HepG2 (cell line): Measurements from ENCODE around the gene SNX27. TPM values are rescaled to one million over a fixed set of nuclear protein-coding genes. Genes with fewer than 3 reads are reported as not detected.
A peak's percentile ranks its signal among the peaks of the same experiment; 100 is the strongest.

ENCODE experiments used
- ASH2L ChIP-seq: fragments of 300-600, 200-600 bp; sonication (generic); IDR thresholded peaks from 2 replicates; pipeline ENCODE4 v1.7.0; 2017; ENCODE audit warnings: low read depth, mild to moderate bottlenecking, moderate library complexity, mixed read lengths, low read length; ENCODE audit not compliant: insufficient read length
- ATF1 ChIP-seq: IDR thresholded peaks from 2 replicates; pipeline ENCODE4 v1.6.1; 2016; ENCODE audit warnings: mild to moderate bottlenecking, control low read depth
- FIP1L1 ChIP-seq: fragments of 200-400 bp; formaldehyde crosslinking; IDR thresholded peaks from 2 replicates; pipeline ENCODE4 v1.6.1; 2018; ENCODE audit warnings: low read depth, mild to moderate bottlenecking, low read length, moderate library complexity, borderline replicate concordance; ENCODE audit not compliant: insufficient read depth
- FOSL2 ChIP-seq: sonication (generic); formaldehyde crosslinking; IDR thresholded peaks from 2 replicates; pipeline ENCODE4 v1.4.0; 2020; ENCODE audit warnings: missing genetic modification reagents
- FOXP1 ChIP-seq, 2 experiments: fragments of 450-650 bp in 1 of 2; IDR thresholded peaks; 2 replicates each; pipeline ENCODE4 v1.6.1; 2017 to 2018; ENCODE audit warnings: antibody characterized with exemption in 1 of 2
- ISX ChIP-seq: sonication (generic); formaldehyde crosslinking; conservative IDR thresholded peaks from 2 replicates; pipeline ENCODE4 v1.5.0; 2020; ENCODE audit warnings: missing genetic modification reagents
- JUND ChIP-seq: sonication (generic); formaldehyde crosslinking; IDR thresholded peaks from 2 replicates; pipeline ENCODE4 v1.8.0; 2022; ENCODE audit warnings: mild to moderate bottlenecking, missing genetic modification reagents
- KDM6A ChIP-seq: IDR thresholded peaks from 2 replicates; pipeline ENCODE4 v1.6.1; 2016; ENCODE audit warnings: low read depth
- PRPF4 ChIP-seq: fragments of 200-400 bp; formaldehyde crosslinking; IDR thresholded peaks from 2 replicates; pipeline ENCODE4 v1.6.1; 2016; ENCODE audit warnings: low read length, low read depth; ENCODE audit not compliant: poor library complexity, severe bottlenecking
- SOX13 ChIP-seq, 3 experiments: fragments of 450-650 bp in 1 of 3; sonication (generic) in 1 of 3; formaldehyde crosslinking in 1 of 3; IDR thresholded peaks in 2 of 3; conservative IDR thresholded peaks in 1 of 3; 2 replicates each; pipeline versions ENCODE4 v1.5.0 to v1.6.1; 2016 to 2020; ENCODE audit warnings: antibody characterized with exemption in 1 of 3, mild to moderate bottlenecking in 1 of 3, missing compliant biosample characterization in 1 of 3, missing genetic modification reagents in 1 of 3, moderate library complexity in 1 of 3
- TCF7L2 ChIP-seq: IDR thresholded peaks from 2 replicates; pipeline ENCODE4 v1.6.1; 2011; ENCODE audit warnings: mild to moderate bottlenecking, low read depth, low read length, moderate library complexity
- ZKSCAN5 ChIP-seq: sonication (generic); formaldehyde crosslinking; IDR thresholded peaks from 2 replicates; pipeline ENCODE4 v1.5.1; 2020; ENCODE audit warnings: mild to moderate bottlenecking, missing genetic modification reagents
- ZMYM4 ChIP-seq: sonication (generic); formaldehyde crosslinking; IDR thresholded peaks from 2 replicates; pipeline ENCODE4 v1.8.1; 2023; ENCODE audit warnings: mild to moderate bottlenecking, missing genetic modification reagents
- ZNF274 ChIP-seq: sonication (generic); formaldehyde crosslinking; IDR thresholded peaks from 2 replicates; pipeline ENCODE4 v1.5.1; 2020; ENCODE audit warnings: mild to moderate bottlenecking, missing genetic modification reagents
- ZNF468 ChIP-seq: sonication (generic); formaldehyde crosslinking; IDR thresholded peaks from 2 replicates; pipeline ENCODE4 v1.8.0; 2022; ENCODE audit warnings: mild to moderate bottlenecking, moderate library complexity, missing genetic modification reagents
- ZNF761 ChIP-seq: sonication (generic); formaldehyde crosslinking; conservative IDR thresholded peaks from 2 replicates; pipeline ENCODE4 v1.4.0; 2020; ENCODE audit warnings: mild to moderate bottlenecking, missing genetic modification reagents
- ZNF792 ChIP-seq: IDR thresholded peaks from 2 replicates; pipeline ENCODE4 v1.6.1; 2016
- ZNF839 ChIP-seq: sonication (generic); formaldehyde crosslinking; IDR thresholded peaks from 2 replicates; pipeline ENCODE4 v1.4.0; 2020; ENCODE audit warnings: missing genetic modification reagents, mild to moderate bottlenecking, borderline replicate concordance
- ZSCAN21 ChIP-seq: sonication (generic); formaldehyde crosslinking; IDR thresholded peaks from 2 replicates; pipeline ENCODE4 v1.8.0; 2022; ENCODE audit warnings: mild to moderate bottlenecking, missing genetic modification reagents, moderate library complexity, borderline replicate concordance
- polyA plus RNA-seq, 8 experiments: library from polyadenylated mRNA; depleted of rRNA in 3 of 8; stranded (reverse) in 7 of 8; unstranded in 1 of 8; fragments of >200 nt; fragmentation: Illumina TruSeq in 4 of 8; extraction: Trizol in 4 of 8; gene quantifications; 2 replicates each; pipeline versions ENCODE4 v1.2.1 to v1.2.3, GENCODE V29; 2011 to 2016; ENCODE audit warnings: low read depth in 4 of 8, missing spikeins in 1 of 8, mixed read lengths in 1 of 8; ENCODE audit not compliant: insufficient read depth in 1 of 8
- total RNA-seq, 5 experiments: library from RNA; depleted of rRNA; stranded (reverse); fragments of >200 nt; fragmentation: Illumina TruSeq; extraction: Trizol; gene quantifications; 2 replicates each; pipeline ENCODE4 v1.2.3, GENCODE V29; 2016; ENCODE audit warnings: low read depth in 1 of 5
- TF ChIP-seq, protein P1 (sequence below), 2 experiments: fragments of 450-650 bp in 1 of 2; sonication (generic) in 1 of 2; formaldehyde crosslinking; IDR thresholded peaks; 2 replicates each; pipeline versions ENCODE4 v1.5.0 to v1.8.0; 2020 to 2022; ENCODE audit warnings: mild to moderate bottlenecking in 1 of 2, missing genetic modification reagents in 1 of 2
- TF ChIP-seq, protein P2 (sequence below): sonication (generic); formaldehyde crosslinking; IDR thresholded peaks from 2 replicates; pipeline ENCODE4 v1.4.0; 2020; ENCODE audit warnings: missing genetic modification reagents
- TF ChIP-seq, protein P3 (sequence below), 2 experiments: sonication (generic) in 1 of 2; formaldehyde crosslinking in 1 of 2; IDR thresholded peaks; 2 replicates each; pipeline versions ENCODE4 v1.5.1 to v1.6.1; 2011 to 2020; ENCODE audit warnings: borderline replicate concordance in 1 of 2, low read depth in 1 of 2, low read length in 1 of 2, mild to moderate bottlenecking in 1 of 2, missing genetic modification reagents in 1 of 2, moderate library complexity in 1 of 2
- TF ChIP-seq, protein P4 (sequence below): sonication (generic); formaldehyde crosslinking; IDR thresholded peaks from 2 replicates; pipeline ENCODE4 v1.9.0; 2021; ENCODE audit warnings: missing genetic modification reagents, borderline replicate concordance

The SNX27 gene
- total and polyA plus RNA-seq, 2 of the 13 experiments (the other 11 are each of a cell fraction or from before 2014, with no cell fraction given): 14.4 to 17.8 TPM

DNA sequence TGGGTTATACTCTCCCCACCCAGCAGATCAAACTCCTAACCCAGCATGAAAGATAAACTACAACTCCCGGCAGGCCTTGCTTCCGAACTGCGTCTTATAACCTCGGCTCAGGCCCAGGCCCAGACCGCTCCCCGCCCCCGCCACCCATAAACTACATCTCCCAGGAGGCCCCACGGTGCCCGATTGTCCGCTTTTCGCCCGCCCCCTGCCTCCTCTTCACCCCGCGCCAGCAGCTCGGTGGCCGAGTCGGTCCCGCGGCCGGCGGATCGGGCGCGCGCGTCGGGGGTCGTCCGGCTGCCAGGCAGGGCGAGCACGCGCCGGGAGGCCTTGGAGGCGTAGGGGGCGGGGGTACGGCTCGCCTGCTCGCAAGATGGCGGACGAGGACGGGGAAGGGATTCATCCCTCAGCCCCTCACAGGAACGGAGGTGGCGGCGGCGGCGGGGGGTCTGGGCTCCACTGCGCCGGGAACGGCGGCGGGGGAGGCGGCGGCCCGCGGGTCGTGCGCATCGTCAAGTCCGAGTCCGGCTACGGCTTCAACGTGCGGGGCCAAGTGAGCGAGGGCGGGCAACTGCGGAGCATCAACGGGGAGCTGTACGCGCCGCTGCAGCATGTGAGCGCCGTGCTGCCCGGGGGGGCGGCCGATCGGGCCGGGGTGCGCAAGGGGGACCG is at the start of gene SNX27 (continued):
- TF ChIP-seq, protein P1, sequence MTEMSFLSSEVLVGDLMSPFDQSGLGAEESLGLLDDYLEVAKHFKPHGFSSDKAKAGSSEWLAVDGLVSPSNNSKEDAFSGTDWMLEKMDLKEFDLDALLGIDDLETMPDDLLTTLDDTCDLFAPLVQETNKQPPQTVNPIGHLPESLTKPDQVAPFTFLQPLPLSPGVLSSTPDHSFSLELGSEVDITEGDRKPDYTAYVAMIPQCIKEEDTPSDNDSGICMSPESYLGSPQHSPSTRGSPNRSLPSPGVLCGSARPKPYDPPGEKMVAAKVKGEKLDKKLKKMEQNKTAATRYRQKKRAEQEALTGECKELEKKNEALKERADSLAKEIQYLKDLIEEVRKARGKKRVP (CRISPR knock-in tag; IDR thresholded peaks at IDR 0.05): peak in 1 of 2 experiments; percentile 55; a peak in 1 of 4 replicates
- no peak for TF ChIP-seq FOXP1 (IDR thresholded peaks at IDR 0.05)
- no peak for TF ChIP-seq FOXP1 (CRISPR knock-in tag; IDR thresholded peaks at IDR 0.05)
- peak; percentile 65; the same call in 1 of the 2 replicates for TF ChIP-seq ZNF274 (CRISPR knock-in tag)
- TF ChIP-seq ZSCAN21 (CRISPR knock-in tag): peak; percentile 83
- TF ChIP-seq, protein P2, sequence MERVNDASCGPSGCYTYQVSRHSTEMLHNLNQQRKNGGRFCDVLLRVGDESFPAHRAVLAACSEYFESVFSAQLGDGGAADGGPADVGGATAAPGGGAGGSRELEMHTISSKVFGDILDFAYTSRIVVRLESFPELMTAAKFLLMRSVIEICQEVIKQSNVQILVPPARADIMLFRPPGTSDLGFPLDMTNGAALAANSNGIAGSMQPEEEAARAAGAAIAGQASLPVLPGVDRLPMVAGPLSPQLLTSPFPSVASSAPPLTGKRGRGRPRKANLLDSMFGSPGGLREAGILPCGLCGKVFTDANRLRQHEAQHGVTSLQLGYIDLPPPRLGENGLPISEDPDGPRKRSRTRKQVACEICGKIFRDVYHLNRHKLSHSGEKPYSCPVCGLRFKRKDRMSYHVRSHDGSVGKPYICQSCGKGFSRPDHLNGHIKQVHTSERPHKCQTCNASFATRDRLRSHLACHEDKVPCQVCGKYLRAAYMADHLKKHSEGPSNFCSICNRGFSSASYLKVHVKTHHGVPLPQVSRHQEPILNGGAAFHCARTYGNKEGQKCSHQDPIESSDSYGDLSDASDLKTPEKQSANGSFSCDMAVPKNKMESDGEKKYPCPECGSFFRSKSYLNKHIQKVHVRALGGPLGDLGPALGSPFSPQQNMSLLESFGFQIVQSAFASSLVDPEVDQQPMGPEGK (CRISPR knock-in tag): peak; percentile 72
- no peak for TF ChIP-seq ATF1 (CRISPR knock-in tag)
- no peak for TF ChIP-seq KDM6A
- TF ChIP-seq, protein P3, sequence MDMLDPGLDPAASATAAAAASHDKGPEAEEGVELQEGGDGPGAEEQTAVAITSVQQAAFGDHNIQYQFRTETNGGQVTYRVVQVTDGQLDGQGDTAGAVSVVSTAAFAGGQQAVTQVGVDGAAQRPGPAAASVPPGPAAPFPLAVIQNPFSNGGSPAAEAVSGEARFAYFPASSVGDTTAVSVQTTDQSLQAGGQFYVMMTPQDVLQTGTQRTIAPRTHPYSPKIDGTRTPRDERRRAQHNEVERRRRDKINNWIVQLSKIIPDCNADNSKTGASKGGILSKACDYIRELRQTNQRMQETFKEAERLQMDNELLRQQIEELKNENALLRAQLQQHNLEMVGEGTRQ (IDR thresholded peaks at IDR 0.05; ENCODE audit: low read depth, low read length): no peak
- TF ChIP-seq, protein P3 (CRISPR knock-in tag; IDR thresholded peaks at IDR 0.05; ENCODE audit: borderline replicate concordance): no peak
- peak; percentile 77 for TF ChIP-seq ASH2L
- TF ChIP-seq, protein P4, sequence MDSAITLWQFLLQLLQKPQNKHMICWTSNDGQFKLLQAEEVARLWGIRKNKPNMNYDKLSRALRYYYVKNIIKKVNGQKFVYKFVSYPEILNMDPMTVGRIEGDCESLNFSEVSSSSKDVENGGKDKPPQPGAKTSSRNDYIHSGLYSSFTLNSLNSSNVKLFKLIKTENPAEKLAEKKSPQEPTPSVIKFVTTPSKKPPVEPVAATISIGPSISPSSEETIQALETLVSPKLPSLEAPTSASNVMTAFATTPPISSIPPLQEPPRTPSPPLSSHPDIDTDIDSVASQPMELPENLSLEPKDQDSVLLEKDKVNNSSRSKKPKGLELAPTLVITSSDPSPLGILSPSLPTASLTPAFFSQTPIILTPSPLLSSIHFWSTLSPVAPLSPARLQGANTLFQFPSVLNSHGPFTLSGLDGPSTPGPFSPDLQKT: no peak
- no peak for TF ChIP-seq PRPF4
- peak; percentile 61; the same call in 1 of the 2 replicates for TF ChIP-seq ZMYM4 (CRISPR knock-in tag)
- no peak for TF ChIP-seq ZNF839 (CRISPR knock-in tag)
- no peak for TF ChIP-seq ISX
- TF ChIP-seq ZNF468 (CRISPR knock-in tag): 0 out of 2 replicates have a peak, but pooled peaks have one; percentile 55
- no peak for TF ChIP-seq JUND (CRISPR knock-in tag)
- TF ChIP-seq TCF7L2: no peak
- 0 out of 2 replicates have a peak, but pooled peaks have one; percentile 21 for TF ChIP-seq ZNF792 (CRISPR knock-in tag)
- no peak for TF ChIP-seq ZKSCAN5 (CRISPR knock-in tag)
- TF ChIP-seq SOX13 (IDR thresholded peaks at IDR 0.05): no peak
- TF ChIP-seq SOX13 (CRISPR knock-in tag; conservative IDR thresholded peaks at IDR 0.05 in 1 of 2, IDR thresholded peaks at IDR 0.05 in 1 of 2): no peak
- no peak for TF ChIP-seq ZNF761 (CRISPR knock-in tag)
- no peak for TF ChIP-seq FIP1L1
- 0 out of 2 replicates have a peak, but pooled peaks have one; percentile 8 for TF ChIP-seq FOSL2
